SW480 (cell line): ENCODE data around the gene CARS1.
"Not testable (repeated sequence)": the region's sequence is repeated elsewhere in the genome, so short reads cannot be mapped to it uniquely, and the experiment has no call there.

ENCODE experiments used
- DNase-seq: peaks from one replicate; pipeline ENCODE4 v3.0.0-alpha.2; 2016; ENCODE audit warnings: low spot score

The CARS1 gene

GRCh38 chr11:3089236-3090061, 32.2 kb upstream of the CARS1 start:
- DNase-seq, result no peak

DNA sequence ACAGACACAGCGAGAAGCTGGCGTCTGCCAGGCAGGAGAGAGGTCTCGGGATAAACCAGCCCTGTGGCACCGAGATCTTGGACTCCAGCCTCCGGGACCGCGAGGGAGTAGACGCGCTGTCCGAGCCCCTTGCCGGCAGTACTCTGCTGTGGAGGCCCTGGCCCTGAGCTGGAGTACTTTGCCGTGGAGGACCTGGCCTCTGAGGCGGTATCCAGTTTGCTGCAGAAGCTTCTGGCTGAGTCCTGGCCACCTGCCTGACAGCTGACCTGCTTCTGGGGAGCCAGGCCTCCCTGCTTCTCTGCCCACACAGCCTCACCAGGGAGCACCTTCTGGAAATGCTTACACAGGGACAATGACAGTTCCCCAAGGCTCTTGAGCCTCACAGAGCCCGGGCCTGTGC, 31.6 kb upstream of the CARS1 start:
- no peak for DNase-seq

- DNase-seq, result peak; percentile 34
Measured at GRCh38 chr11:3087821-3088800, 30.9 kb upstream of the CARS1 start.

DNA sequence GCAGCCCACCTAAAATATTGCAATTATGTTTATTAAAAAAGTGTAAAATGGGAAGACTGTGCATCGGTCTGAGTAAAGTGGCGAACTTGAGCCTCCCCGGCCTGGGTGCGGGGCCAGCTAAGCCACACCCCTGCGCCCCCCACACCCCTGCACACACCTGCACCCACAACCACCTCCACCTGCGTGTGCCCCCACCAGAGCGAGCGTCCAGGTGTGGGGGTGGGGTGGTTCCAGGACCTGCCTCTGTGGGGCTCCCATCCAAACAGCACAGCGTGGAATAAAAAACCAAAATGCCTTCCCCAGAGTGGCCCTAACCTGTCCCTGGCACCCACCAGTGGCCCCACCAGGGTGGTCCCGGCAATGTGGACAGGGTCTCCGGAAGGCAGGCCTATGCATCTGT, 30.1 kb upstream of the CARS1 start:
- DNase-seq, result no peak

DNA sequence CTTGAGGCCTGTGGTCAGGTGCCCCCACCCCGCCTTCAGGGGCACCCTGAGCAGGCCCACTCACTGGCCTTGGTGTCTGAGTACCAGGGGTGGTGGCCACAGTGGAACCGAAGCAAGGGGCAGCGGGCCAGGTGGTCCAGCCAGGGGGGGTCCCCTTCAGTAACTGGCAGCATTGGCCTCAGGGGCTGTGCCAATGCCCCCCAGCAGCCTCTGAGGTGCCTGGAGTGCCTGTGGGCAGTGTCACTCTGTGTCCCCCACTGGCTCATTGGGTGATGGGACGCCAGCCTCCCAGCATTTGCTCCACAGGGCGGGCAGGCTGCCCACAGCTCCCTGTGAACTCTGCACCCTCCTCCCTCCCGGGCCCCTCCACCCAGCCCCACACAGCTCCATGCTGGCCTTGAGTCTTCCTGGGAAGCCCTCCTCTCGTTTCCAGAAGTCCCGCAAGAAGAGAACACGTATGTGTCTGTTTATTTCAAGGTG, 29.5 kb upstream of the CARS1 start:
- no peak for DNase-seq

DNA sequence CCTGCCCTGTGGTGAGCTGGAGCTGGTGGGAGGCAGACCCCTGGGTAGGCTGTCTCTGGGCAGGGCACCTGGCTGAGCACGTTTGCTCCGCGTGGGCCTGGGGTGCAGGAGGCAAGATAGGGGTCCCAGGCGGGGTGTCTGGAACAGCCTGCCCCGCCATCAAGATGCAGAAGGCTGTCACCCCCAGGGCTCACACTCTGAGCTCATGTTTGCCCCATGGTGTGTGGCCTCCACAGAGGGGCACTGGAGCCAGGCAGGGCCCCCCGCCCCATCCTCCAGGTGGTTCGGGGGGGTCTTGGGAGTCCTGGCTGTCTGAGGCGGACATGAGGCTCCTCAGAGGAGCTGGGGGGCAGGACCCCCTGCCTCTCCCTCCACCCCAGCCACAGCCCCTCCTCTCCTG, 28.9 kb upstream of the CARS1 start:
- DNase-seq, result no peak

DNA sequence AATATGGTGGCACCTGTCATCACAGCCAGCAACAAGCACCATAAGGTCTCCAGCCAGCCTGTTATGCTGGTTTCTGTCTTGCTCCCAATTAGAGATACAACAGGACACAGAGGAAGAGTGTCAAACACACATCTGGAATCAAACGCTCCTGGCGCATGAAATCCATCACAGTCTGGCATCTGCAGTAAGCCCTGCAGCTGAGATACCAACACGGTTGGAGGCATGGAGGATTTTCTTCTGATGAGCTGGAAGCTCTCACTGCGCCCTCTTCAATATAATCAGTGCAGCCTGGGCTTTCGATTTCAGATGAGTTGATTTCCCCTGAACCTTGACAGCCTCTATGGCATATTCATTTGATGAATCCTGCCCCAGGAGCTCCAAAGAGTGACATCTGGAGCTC, 27.8 kb upstream of the CARS1 start:
- DNase-seq, result no peak

DNA sequence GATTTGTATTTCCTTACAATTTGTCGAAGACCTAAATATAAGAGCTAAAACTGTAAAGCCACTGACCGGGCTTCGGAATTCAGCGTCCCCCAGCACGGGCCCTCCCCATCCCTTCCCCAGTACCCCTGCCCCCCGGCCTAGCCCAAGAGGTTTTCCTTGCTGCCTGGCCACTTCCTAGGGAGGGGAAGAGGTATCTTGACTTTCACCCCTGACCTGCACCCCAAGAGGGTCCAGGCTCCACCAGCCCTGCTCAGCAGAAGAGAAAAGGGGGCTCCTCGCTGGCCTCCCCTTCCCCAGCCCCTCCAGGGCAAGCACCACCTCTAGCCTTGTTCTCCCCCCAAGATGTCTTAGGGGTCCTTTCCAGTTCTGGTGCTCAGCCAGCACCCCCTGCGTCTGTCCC, 26.1 kb upstream of the CARS1 start:
- DNase-seq, result no peak

- DNase-seq, result no peak
Measured at GRCh38 chr11:3081386-3081751, 24.1 kb upstream of the CARS1 start.

DNA sequence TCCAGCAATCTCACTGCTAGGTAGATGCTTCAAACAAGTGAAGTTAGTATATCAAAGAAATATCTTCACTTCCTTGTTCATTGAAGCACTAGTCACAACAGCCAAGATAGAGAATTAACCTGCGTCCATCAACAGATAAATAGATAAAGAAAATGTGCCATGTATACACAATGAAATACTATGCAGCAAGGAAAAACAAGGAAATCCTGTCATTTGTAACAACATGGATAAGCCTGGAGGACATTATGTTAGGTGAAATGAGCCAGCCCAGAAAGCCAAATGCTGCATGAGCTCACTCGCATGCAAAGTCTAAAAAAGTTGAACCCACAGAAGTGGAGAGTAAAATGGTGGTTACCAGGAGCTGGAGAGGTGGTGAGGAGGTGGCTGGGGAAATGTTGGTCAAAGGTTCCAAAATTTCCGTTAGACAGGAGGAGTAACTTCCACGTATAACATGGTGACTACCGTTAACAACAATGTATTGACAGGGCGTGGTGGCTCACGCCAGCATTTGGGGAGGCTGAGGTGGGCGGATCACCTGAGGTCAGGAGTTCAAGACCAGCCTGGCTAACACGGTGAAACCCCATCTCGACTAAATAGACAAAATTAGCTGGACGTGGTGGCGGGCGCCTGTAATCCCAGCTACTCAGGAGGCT, 23.6 kb upstream of the CARS1 start:
- no peak for DNase-seq

GRCh38 chr11:3080104-3080503, 22.9 kb upstream of the CARS1 start:
- no peak for DNase-seq

GRCh38 chr11:3077846-3078440, 20.7 kb upstream of the CARS1 start:
- DNase-seq, result no peak

DNA sequence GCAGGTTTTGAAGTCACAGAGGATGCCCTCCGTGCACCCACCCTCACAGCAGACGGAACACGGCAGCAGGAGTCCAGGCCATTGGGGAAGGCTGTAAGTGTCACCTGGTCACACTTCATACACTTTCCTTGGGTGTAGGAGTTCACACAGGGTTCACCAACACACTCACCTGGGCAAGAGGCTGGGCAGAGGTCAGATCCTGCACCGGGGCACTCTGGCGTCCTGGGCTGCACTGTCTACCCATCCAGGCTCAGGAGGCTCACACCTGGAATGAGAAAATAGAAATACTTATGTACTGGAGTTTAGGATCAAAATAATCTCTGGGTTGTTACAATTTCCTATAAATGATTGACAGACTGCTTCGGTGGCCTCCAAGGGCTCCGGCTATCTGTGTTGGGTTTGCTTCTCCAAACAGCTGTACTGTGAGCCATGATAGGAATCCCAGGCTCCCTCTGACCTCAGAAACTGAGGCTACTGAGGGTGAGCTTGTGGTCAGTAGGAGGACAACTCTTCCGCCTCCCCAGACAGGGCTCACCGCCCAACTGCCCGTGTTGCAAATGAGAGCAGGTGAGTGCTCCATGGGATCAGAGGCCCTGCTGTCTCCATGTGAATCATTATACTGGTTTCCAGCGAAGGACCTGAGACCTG, 20.1 kb upstream of the CARS1 start:
- DNase-seq, result no peak

- DNase-seq, result no peak
Measured at GRCh38 chr11:3074912-3075589, 17.8 kb upstream of the CARS1 start.

GRCh38 chr11:3073029-3073435, 15.8 kb upstream of the CARS1 start:
- no peak for DNase-seq

GRCh38 chr11:3069425-3069824, 12.2 kb upstream of the CARS1 start:
- no peak for DNase-seq

DNA sequence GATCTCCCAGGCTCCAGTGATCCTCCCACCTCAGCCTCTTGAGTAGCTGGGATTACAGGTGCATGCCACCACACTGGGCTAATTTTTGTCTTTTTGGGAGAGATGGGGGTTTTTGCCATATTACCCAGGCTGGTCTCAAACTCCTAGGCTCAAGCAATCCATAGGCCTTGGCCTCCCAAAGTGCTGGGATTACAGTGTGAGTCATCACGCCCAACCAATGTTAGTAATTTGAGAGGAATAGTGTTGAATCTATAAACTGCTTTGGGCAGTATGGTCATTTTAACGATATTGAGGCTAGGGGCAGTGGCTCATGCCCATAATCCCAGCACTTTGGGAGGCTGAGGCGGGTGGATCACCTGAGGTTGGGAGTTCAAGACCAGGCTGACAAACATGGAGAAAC, 9.1 kb upstream of the CARS1 start:
- not testable (repeated sequence) for DNase-seq

DNA sequence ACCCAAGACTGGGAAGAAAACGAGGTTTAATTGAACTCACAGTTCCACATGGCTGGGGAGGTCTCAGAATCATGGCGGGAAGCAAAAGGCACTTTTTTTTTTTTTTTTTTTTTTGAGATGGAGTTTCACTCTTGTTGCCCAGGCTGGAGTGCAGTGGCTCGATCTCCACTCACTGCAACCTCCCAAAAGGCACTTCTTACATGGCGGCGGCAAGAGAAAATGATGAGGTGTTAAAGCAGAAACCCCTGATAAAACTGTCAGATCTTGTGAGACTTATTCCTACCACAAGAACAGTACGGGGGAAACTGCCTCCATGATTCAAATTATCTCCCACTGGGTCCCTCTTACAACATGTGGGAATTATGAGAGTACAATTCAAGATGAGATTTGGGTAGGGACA, 7.5 kb upstream of the CARS1 start:
- DNase-seq, result not testable (repeated sequence)

- not testable (repeated sequence) for DNase-seq
Measured at GRCh38 chr11:3063876-3064275, 6.7 kb upstream of the CARS1 start.

DNA sequence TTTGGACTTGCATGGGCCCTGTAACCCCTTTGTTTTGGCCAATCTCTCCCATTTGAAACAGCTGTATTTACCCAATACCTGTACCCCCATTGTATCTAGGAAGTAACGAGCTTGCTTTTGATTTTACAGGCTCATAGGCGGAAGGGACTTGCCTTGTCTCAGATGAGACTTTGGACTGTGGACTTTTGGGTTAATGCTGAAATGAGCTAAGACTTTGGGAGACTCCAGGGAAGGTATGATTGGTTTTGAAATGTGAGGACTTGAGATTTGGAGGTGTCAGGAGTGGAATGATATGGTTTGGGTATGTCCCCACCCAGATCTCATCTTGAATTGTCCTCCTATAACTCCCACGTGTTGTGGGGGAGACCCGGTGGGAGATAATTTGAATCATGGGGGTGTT, 6.2 kb upstream of the CARS1 start:
- not testable (repeated sequence) for DNase-seq
